ENCODE results near the gene AGPAT4.

DNA sequence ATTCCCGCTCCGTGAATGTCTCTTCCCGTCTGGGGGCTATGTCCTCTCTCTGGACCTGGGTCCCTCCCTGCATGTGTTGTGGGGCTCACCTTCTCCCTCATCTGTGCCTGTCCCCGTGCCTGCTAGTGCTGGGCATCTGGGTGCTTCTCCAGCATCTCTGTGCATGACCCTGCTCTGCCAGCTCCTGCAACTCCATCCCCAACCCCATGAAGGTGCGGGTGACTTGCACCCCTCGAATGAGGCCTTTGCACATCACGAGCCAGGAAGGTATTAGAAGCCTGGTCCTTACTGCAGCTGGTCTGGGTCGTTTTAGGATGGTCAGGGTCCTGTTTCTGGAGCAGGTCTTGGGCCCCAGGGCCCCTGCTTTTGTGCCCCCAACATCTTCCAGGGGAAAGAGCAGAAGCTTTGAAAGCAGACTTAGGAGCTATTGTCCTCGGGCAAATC is 109.7 kb downstream of the AGPAT4 start:
- TF ChIP-seq, protein P1, sequence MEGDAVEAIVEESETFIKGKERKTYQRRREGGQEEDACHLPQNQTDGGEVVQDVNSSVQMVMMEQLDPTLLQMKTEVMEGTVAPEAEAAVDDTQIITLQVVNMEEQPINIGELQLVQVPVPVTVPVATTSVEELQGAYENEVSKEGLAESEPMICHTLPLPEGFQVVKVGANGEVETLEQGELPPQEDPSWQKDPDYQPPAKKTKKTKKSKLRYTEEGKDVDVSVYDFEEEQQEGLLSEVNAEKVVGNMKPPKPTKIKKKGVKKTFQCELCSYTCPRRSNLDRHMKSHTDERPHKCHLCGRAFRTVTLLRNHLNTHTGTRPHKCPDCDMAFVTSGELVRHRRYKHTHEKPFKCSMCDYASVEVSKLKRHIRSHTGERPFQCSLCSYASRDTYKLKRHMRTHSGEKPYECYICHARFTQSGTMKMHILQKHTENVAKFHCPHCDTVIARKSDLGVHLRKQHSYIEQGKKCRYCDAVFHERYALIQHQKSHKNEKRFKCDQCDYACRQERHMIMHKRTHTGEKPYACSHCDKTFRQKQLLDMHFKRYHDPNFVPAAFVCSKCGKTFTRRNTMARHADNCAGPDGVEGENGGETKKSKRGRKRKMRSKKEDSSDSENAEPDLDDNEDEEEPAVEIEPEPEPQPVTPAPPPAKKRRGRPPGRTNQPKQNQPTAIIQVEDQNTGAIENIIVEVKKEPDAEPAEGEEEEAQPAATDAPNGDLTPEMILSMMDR (IDR thresholded peaks at IDR 0.05; ENCODE audit: extremely low read depth in 1 of 2, insufficient read depth in 1 of 2, low read depth in 1 of 2, low read length in 2 of 2): no peak
- TF ChIP-seq, protein P2, sequence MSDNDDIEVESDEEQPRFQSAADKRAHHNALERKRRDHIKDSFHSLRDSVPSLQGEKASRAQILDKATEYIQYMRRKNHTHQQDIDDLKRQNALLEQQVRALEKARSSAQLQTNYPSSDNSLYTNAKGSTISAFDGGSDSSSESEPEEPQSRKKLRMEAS (IDR thresholded peaks at IDR 0.05; ENCODE audit: insufficient read depth, insufficient read length): no peak
- TF ChIP-seq POLR2A (IDR thresholded peaks at IDR 0.05; ENCODE audit: low read depth, low read length) (no peak), POLR2AphosphoS5 (IDR thresholded peaks at IDR 0.05; ENCODE audit: insufficient read depth, low read depth, low read length) (no peak), EZH2 (IDR thresholded peaks at IDR 0.05; ENCODE audit: borderline replicate concordance, low read depth, low read length, severe bottlenecking) (no peak), FOS (IDR thresholded peaks at IDR 0.05; ENCODE audit: borderline replicate concordance, insufficient read depth, low read length) (no peak)
